NB4 (cell line): Measurements from ENCODE around the gene TEX264.

ENCODE experiments used
- CTCF ChIP-seq: IDR thresholded peaks from one replicate; pipeline ENCODE4 v1.5.1; 2012; ENCODE audit warnings: low read depth, low read length
- MAX ChIP-seq: IDR thresholded peaks from 2 replicates; pipeline ENCODE4 v1.6.1; 2011; ENCODE audit warnings: low read depth, low read length
- MYC ChIP-seq: IDR thresholded peaks from 2 replicates; pipeline ENCODE4 v1.6.1; 2011; ENCODE audit warnings: low read depth, low read length
- POLR2A ChIP-seq: IDR thresholded peaks from 2 replicates; pipeline ENCODE4 v1.6.1; 2011; ENCODE audit warnings: mild to moderate bottlenecking; ENCODE audit not compliant: insufficient read length; ENCODE audit errors: extremely low read depth

- TF ChIP-seq CTCF: peak; percentile 39
- TF ChIP-seq POLR2A: no peak
- no peak for TF ChIP-seq MYC
- TF ChIP-seq MAX: no peak
Measured at GRCh38 chr3:51642462-51642861, 28.6 kb upstream of the TEX264 start.
